HUES64 (cell line): ENCODE data around the gene PRKD1.
"Not testable (repeated sequence)": the region's sequence is repeated elsewhere in the genome, so short reads cannot be mapped to it uniquely, and the experiment has no call there.

Experiments
- H3K27ac ChIP-seq: 2 replicates; pipeline ENCODE4 v1.7.0; 2013; ENCODE audit warnings: low read depth, low read length, inconsistent platforms
- H3K27me3 ChIP-seq: 2 replicates; pipeline ENCODE4 v1.6.1; 2013; ENCODE audit warnings: mild to moderate bottlenecking, low read length; ENCODE audit not compliant: insufficient read depth
- H3K36me3 ChIP-seq: 2 replicates; pipeline ENCODE4 v1.6.1; 2013; ENCODE audit warnings: mild to moderate bottlenecking, low read length; ENCODE audit not compliant: insufficient read depth
- H3K4me1 ChIP-seq: 2 replicates; pipeline ENCODE4 v1.6.1; 2013; ENCODE audit warnings: mild to moderate bottlenecking, low read length, moderate library complexity; ENCODE audit not compliant: insufficient read depth
- H3K4me3 ChIP-seq: 2 replicates; pipeline ENCODE4 v1.5.1; 2013; ENCODE audit warnings: mild to moderate bottlenecking, low read length, moderate library complexity
- H3K9ac ChIP-seq: 2 replicates; pipeline ENCODE4 v1.6.1; 2013; ENCODE audit warnings: mild to moderate bottlenecking, low read depth, low read length
- H3K9me3 ChIP-seq: 2 replicates; pipeline ENCODE4 v1.6.1; 2013; ENCODE audit warnings: low read depth, low read length; ENCODE audit not compliant: insufficient read depth
- WGBS: fragments of 150-250, 120-280 bp; methylation state at CpG from one replicate; pipeline ENCODE4 v1.1.7; 2013; ENCODE audit warnings: missing lambda C conversion rate; 5-methylcytosine and 5-hydroxymethylcytosine counted together

The PRKD1 gene

DNA sequence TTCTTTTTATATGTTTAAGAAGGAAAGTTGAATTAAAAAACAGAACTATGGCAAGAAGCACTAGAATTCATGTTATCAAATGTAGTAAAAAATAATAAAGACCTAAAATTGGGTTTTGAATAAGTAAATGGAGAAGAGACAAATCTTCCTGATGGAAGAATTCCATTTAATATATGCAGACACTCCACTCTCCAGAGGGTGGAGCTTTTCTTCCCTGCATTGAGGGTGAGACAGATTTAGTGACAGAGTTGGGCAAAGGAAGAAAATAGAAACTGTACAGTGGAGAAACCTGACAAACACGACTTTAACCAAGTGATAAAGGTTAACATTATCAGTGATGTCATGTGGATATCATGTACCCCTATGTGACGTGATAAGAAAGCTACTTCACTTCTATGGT, 217.6 kb downstream of the PRKD1 start:
- Histone ChIP-seq H3K9me3 (no peaks in the 10 kb centered on the region), H3K27me3 (no peaks in the 10 kb centered on the region), H3K4me3 (no peak overlapping the region), H3K27ac (no peak overlapping the region), H3K9ac (no peak overlapping the region), H3K36me3 (no peaks in the 10 kb centered on the region), H3K4me1 (no peaks in the 10 kb centered on the region)
- WGBS: 79% methylated on average over 2 of the region's 2 CpGs

DNA sequence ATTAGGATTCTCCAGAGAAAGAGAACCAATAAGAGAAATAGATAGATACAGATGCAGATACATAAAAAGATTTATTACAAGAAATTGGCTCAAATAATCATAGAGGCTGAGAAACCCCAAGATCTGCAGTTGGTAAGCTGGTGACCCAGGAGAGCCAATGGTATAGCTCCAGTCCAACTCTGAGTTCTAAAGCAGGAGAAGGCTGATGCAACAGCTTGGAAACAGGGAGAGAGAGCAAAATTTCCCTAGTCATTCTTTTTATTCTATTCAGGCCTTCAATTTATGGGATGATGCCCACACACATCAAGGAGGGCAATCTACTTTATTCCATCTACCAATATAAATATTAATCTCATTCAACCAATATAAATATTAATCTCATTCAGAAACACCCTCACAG, 218.2 kb downstream of the PRKD1 start:
- Histone ChIP-seq H3K27me3 (no peaks in the 10 kb centered on the region), H3K4me1 (no peaks in the 10 kb centered on the region), H3K9ac (no peak overlapping the region), H3K9me3 (no peaks in the 10 kb centered on the region), H3K27ac (no peak overlapping the region), H3K36me3 (no peaks in the 10 kb centered on the region), H3K4me3 (no peak overlapping the region)

DNA sequence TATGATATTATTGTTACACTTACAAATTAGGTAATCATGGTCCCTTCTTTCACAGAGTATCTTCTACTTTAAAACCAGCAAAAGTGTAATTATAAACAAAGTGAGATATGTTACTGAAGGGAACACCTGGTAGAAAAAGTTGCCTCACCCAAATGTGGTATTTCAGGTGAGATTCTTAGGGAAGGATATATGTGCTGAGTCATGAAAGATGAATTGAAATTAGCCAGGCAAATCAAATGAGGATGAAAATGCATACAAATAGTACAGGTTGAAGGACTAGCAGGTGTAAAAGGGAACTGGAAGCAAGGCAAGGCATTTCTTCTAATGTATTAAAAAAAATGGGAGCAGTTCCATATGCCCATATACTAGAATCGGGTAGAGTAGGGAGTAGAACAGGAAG, 220.9 kb downstream of the PRKD1 start:
- WGBS: no CpG with 5 or more reads among the region's 1 CpG
- Histone ChIP-seq H3K27ac (no peak overlapping the region), H3K36me3 (no peaks in the 10 kb centered on the region), H3K9ac (no peak overlapping the region), H3K4me1 (no peaks in the 10 kb centered on the region), H3K9me3 (no peaks in the 10 kb centered on the region), H3K4me3 (no peak overlapping the region), H3K27me3 (no peaks in the 10 kb centered on the region)

DNA sequence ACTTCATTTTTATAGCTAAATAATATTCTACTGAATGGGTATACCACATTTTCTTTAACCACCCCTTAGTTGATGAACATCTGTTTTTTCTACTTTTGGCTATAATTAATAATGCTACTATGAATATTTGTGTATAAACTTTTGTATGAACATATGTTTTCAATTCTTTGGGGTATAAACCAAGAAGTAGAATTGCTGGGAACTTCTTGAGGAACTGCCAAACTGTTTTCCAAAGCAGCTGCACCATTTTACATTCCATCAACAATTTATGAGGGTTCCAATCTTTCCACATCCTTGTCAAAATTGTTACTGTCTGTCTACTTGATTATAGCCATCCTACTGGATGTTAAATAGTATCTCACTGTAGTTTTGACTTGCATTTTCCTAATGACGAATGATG, 221.8 kb downstream of the PRKD1 start:
- H3K4me1 ChIP-seq: no peaks in the 10 kb centered on the region
- 100% methylated on average over 1 of the region's 1 CpG for WGBS
- no peak overlapping the region for H3K4me3 ChIP-seq
- H3K36me3 ChIP-seq: no peaks in the 10 kb centered on the region
- H3K27ac ChIP-seq: no peak overlapping the region
- H3K9ac ChIP-seq: no peak overlapping the region
- no peaks in the 10 kb centered on the region for H3K9me3 ChIP-seq
- H3K27me3 ChIP-seq: no peaks in the 10 kb centered on the region

DNA sequence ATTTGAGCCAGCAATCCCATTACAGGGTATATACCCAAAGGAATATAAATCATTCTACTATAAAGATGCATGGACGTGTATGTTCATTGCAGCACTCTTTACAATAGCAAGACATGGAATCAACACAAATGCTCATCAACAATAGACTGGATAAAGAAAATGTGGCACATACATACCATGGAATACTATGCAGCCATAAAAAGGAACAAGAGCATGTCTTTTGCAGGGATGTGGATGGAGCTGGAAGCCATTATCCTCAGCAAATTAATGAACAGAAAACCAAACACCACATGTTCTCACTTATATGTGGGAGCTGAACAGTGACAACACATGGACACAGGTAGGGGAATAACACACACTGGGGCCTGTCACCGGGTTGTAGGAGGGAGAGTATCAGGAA, 238.1 kb downstream of the PRKD1 start:
- H3K4me3 ChIP-seq, H3K4me1 ChIP-seq: not testable (repeated sequence)
- 98% methylated on average over 2 of the region's 2 CpGs for WGBS

DNA sequence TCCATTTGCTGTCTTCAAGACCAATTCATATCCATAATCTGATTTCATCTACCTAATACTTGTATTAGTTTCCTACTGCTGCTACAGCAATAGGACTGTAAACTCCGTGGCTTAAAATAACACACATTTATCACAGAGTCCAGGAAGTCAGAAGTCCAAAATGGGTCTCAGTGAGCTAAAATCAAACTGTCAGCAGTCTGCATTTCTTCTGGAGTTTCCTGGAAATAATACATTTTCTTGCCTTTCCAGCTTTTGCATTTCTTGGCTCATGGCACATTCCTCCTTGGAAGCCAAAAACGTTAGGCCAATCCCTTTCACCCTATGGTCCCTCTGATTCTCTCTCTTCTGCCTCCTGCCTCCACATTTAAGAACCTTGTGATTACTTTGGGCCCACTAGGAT, 239.8 kb downstream of the PRKD1 start:
- WGBS: 94% methylated on average over 2 of the region's 2 CpGs
- H3K27me3 ChIP-seq: no peaks in the 10 kb centered on the region
- H3K4me1 ChIP-seq: no peaks in the 10 kb centered on the region
- no peak overlapping the region for H3K9ac ChIP-seq
- no peaks in the 10 kb centered on the region for H3K36me3 ChIP-seq
- H3K9me3 ChIP-seq: no peaks in the 10 kb centered on the region
- H3K27ac ChIP-seq: no peak overlapping the region
- H3K4me3 ChIP-seq: no peak overlapping the region

More for the DNA sequence above, 238.1 kb downstream of the PRKD1 start:
- not testable (repeated sequence) for H3K27ac ChIP-seq, H3K9ac ChIP-seq, H3K9me3 ChIP-seq, H3K36me3 ChIP-seq, H3K27me3 ChIP-seq

DNA sequence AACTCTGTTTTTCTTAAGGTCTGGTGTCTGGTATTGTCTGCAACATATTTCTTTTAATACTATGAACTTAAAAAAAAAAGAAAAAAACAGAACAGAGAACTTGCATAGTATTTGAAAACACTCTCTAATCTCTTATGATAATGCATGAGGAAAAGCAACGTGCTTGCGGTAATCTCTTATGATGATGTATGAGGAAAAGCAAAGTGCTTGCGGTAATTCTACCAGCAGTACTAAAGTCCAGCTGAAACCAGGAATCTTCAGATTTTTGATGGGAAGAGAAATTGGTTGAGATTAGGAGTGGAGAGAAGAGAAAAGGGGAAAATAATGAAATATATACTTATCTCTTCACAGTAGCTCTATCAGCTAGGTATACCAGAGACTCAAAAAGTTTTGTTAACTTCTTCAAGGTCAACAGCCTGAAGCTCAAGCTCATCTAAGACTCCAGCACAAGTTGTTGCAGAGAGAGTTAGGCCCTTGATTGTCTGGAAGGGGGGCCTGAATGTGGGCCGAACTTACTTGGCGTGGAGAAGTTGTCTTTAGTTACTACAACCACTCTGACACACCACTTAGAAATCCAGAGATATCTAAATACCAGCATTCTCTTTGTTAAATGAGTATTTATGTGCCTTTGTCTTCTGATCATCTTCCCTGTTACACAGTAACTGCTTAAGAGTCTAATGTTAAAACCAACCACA, 240.4 kb downstream of the PRKD1 start:
- no peak overlapping the region for H3K9ac ChIP-seq
- no peaks in the 10 kb centered on the region for H3K27me3 ChIP-seq
- no peaks in the 10 kb centered on the region for H3K4me1 ChIP-seq
- WGBS: 95% methylated on average over 4 of the region's 5 CpGs
- H3K27ac ChIP-seq: no peak overlapping the region
- no peak overlapping the region for H3K4me3 ChIP-seq
- no peaks in the 10 kb centered on the region for H3K9me3 ChIP-seq
- no peaks in the 10 kb centered on the region for H3K36me3 ChIP-seq

DNA sequence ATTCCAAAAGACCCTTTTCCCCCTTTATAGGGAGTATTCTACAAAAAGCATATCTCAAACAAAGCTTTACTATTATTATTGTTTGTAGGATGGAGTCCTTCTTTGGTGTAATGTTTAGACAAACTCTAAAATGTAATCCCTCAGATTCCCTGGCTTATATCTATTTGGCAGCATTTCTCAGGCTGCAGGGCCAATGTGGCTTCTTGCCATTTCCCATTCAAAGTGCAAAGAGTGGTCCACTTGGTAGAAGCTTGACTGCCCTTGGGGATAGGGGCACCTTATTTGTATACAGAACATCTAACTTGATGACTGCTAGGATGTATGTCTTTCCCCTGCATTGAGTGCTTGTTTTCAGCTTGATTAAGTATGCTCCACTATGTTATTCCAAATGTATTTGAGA, 242.7 kb downstream of the PRKD1 start:
- H3K36me3 ChIP-seq: no peaks in the 10 kb centered on the region

DNA sequence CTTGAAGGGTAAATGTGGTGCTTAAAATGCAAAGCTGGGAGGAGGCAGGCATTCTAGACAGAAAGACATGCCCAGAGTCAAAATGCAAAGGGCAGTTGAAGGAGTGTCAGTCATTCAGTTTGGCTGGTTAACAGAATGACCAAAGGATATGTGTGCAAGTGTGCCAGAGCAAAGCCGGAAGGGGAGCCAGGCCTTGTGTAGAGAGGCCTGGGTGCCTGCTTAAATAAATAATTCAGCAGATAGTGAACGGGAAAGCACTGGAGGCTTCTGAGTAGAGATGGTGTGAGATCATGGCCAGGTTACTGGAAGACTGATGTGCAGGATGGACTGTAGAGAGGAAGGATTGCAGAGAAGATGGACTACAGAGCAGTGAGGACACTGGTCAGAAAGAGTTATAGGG, 244.9 kb downstream of the PRKD1 start:
- WGBS: 94% methylated on average over 2 of the region's 2 CpGs
- no peaks in the 10 kb centered on the region for H3K9me3 ChIP-seq
- no peak overlapping the region for H3K9ac ChIP-seq
- no peaks in the 10 kb centered on the region for H3K27me3 ChIP-seq
- H3K27ac ChIP-seq: no peak overlapping the region
- no peaks in the 10 kb centered on the region for H3K36me3 ChIP-seq
- H3K4me1 ChIP-seq: no peaks in the 10 kb centered on the region
- H3K4me3 ChIP-seq: no peak overlapping the region

More for the DNA sequence above, 242.7 kb downstream of the PRKD1 start:
- no peaks in the 10 kb centered on the region for H3K27me3 ChIP-seq
- H3K27ac ChIP-seq: no peak overlapping the region
- no peaks in the 10 kb centered on the region for H3K4me1 ChIP-seq
- no peak overlapping the region for H3K4me3 ChIP-seq
- no peak overlapping the region for H3K9ac ChIP-seq
- no peaks in the 10 kb centered on the region for H3K9me3 ChIP-seq

DNA sequence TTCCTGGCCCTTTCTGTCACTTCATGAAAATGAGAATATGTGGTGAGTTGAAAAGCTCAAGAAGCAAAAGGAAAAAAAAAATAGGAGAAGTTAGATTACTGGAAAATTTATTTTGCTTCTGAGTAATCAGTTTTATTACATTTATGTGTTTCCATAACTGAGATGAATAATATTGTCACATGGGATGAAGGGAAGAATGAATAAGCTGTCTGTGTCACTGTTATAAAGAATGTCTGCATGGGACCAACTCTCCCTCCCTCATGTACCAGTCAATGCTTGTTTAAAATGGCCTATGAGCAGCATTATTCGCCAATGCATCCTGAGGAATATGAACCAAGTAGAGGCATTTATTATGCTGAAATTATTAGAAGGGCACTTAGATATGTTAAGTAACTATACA, 246.3 kb downstream of the PRKD1 start:
- Histone ChIP-seq H3K27ac (no peak overlapping the region), H3K9me3 (no peaks in the 10 kb centered on the region), H3K9ac (no peak overlapping the region), H3K36me3 (no peaks in the 10 kb centered on the region), H3K27me3 (no peaks in the 10 kb centered on the region), H3K4me3 (no peak overlapping the region), H3K4me1 (no peaks in the 10 kb centered on the region)
- WGBS: 100% methylated on average over 1 of the region's 1 CpG

DNA sequence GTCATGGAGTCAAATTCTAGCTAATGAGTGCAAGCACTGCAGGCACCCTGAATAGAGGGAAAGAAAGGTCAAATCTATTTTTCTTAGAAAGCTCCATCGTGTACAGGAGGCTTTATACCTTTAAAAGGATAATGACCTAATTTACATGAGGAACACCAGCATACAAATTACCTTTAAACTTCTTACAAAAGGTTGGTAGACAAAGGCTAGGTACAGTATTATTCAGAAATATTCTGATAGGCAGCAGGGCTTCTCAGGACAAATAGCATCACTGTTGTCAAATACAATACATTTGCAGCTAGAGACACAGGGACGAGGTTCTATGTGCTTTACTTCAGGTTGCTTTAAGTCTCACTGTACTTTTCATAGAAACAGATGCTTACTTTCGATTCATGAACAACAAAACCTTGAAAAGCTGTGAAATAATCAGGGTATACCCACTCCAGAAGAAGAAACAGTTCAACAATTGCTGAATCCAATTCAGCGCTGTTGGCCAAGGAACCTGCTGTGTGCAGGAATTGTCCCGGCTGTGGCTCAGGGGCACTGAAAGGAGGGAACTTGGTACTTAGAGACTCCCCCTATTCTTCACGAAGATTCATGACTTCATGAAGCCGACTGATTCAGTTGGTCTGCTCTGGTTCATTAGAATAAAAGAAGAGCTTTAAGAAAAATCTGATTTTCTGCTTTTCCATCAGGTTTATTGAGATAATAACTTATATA, 252.9 kb downstream of the PRKD1 start:
- no peaks in the 10 kb centered on the region for H3K9me3 ChIP-seq
- H3K27ac ChIP-seq: no peak overlapping the region
- H3K36me3 ChIP-seq: no peaks in the 10 kb centered on the region
- 87% methylated on average over 6 of the region's 7 CpGs for WGBS
- peaks cover 4% of the 10 kb centered on the region; the same call in 1 of the 2 replicates for H3K4me1 ChIP-seq
- H3K4me3 ChIP-seq: no peak overlapping the region
- H3K27me3 ChIP-seq: no peaks in the 10 kb centered on the region
- no peak overlapping the region for H3K9ac ChIP-seq
